Smooth muscle cell (in vitro differentiated cells): Measurements from ENCODE around the gene IL36A. TPM values are rescaled to one million over a fixed set of nuclear protein-coding genes. Genes with fewer than 3 reads are reported as not detected.

Experiments used
- DNase-seq: peaks from one replicate; lab custom pipeline; 2025; ENCODE audit not compliant: unreplicated experiment; lab: John Stamatoyannopoulos, UW
- H2AFZ ChIP-seq: fragments of 200-600 bp; sonication (generic); 2 replicates; pipeline ENCODE4 v1.6.0; 2016; ENCODE audit warnings: antibody characterized with exemption, low read depth, mild to moderate bottlenecking
- H3F3A ChIP-seq: fragments of 200-600 bp; sonication (generic); 2 replicates; pipeline ENCODE4 v1.6.0; 2017; ENCODE audit warnings: antibody characterized with exemption, low read depth
- H3K27ac ChIP-seq: fragments of 200-600 bp; sonication (generic); 2 replicates; pipeline ENCODE4 v1.5.1; 2016; ENCODE audit warnings: low read depth, mild to moderate bottlenecking
- H3K27me3 ChIP-seq: fragments of 200-600 bp; sonication (generic); 2 replicates; pipeline ENCODE4 v1.6.1; 2016; ENCODE audit warnings: low read depth, mild to moderate bottlenecking
- H3K36me3 ChIP-seq: fragments of 200-600 bp; sonication (generic); 2 replicates; pipeline ENCODE4 v1.5.1; 2016; ENCODE audit warnings: low read depth
- H3K4me1 ChIP-seq: fragments of 200-600 bp; sonication (generic); 2 replicates; pipeline ENCODE4 v1.5.1; 2016; ENCODE audit warnings: low read depth
- H3K4me2 ChIP-seq: fragments of 200-600 bp; sonication (generic); 2 replicates; pipeline ENCODE4 v1.6.0; 2016; ENCODE audit warnings: mild to moderate bottlenecking
- H3K4me3 ChIP-seq: fragments of 200-600 bp; sonication (generic); 2 replicates; pipeline ENCODE4 v1.5.1; 2016; ENCODE audit warnings: mild to moderate bottlenecking
- H3K79me2 ChIP-seq: fragments of 200-600 bp; sonication (generic); 2 replicates; pipeline ENCODE4 v1.6.0; 2016; ENCODE audit warnings: low read depth, mild to moderate bottlenecking
- H3K9ac ChIP-seq: fragments of 200-600 bp; sonication (generic); 2 replicates; pipeline ENCODE4 v1.6.0; 2016; ENCODE audit warnings: low read depth
- H3K9me3 ChIP-seq: fragments of 200-600 bp; sonication (generic); replicated peaks from 2 replicates; pipeline ENCODE4 v1.5.1; 2016; ENCODE audit warnings: low read depth
- H4K20me1 ChIP-seq: fragments of 200-600 bp; sonication (generic); 2 replicates; pipeline ENCODE4 v1.6.0; 2016; ENCODE audit warnings: low read depth
- WGBS: methylation state at CpG from one replicate; pipeline ENCODE4 v1.1.7; 2016; ENCODE audit warnings: low lambda C conversion rate; 5-methylcytosine and 5-hydroxymethylcytosine counted together
- polyA plus RNA-seq: library from polyadenylated mRNA; unstranded; fragments of >200 nt; fragmentation: Nextera tagmentation; extraction: Ambion mirVana; gene quantifications from 2 replicates; pipeline ENCODE4 v1.2.1, GENCODE V29; 2016
- total RNA-seq: library from RNA; depleted of rRNA; stranded (reverse); fragments of >200 nt; gene quantifications from 2 replicates; pipeline ENCODE4 v1.2.3, GENCODE V29; 2014
- TF ChIP-seq, protein P1 (sequence below): fragments of 200-600 bp; sonication (generic); IDR thresholded peaks from 2 replicates; pipeline ENCODE4 v1.5.1; 2017; ENCODE audit warnings: borderline replicate concordance, mild to moderate bottlenecking, antibody characterized with exemption; ENCODE audit not compliant: insufficient read depth, poor library complexity, severe bottlenecking

IL36A gene
- total and polyA plus RNA-seq, 2 experiments from 2014 or later = not detected

DNA sequence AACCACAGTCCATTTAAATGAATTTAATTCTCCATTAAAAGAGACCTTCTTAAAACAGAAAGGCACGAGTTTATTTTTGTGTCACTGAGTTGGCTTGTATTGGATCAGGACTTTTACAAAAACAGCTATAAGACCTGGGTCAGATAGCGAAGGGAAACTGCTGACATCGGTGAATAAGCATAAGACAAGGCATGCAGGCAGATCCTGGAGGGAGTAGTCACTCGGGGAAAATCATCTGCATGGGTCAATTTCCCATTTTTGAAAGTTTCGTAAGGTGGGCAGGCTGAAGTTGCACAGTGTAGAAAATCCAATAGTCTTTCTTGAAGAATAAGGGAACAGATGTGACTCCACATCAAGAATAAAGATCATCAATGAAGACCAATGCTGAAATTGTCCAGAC is 34.5 kb downstream of the IL36A start:
- Histone ChIP-seq H3K9me3 (no peaks in the 10 kb centered on the region), H3K4me3 (no peak overlapping the region), H3K27ac (no peak overlapping the region), H3K79me2 (no peaks in the 10 kb centered on the region), H3K4me1 (no peaks in the 10 kb centered on the region), H3K27me3 (peaks cover 23% of the 10 kb centered on the region), H3K36me3 (no peaks in the 10 kb centered on the region), H2AFZ (no peak overlapping the region), H4K20me1 (no peaks in the 10 kb centered on the region), H3F3A (no peaks in the 10 kb centered on the region), H3K9ac (no peak overlapping the region), H3K4me2 (no peak overlapping the region)
- DNase-seq = no peak
- 41% methylated on average over 5 of the region's 5 CpGs for WGBS
- TF ChIP-seq, protein P1, sequence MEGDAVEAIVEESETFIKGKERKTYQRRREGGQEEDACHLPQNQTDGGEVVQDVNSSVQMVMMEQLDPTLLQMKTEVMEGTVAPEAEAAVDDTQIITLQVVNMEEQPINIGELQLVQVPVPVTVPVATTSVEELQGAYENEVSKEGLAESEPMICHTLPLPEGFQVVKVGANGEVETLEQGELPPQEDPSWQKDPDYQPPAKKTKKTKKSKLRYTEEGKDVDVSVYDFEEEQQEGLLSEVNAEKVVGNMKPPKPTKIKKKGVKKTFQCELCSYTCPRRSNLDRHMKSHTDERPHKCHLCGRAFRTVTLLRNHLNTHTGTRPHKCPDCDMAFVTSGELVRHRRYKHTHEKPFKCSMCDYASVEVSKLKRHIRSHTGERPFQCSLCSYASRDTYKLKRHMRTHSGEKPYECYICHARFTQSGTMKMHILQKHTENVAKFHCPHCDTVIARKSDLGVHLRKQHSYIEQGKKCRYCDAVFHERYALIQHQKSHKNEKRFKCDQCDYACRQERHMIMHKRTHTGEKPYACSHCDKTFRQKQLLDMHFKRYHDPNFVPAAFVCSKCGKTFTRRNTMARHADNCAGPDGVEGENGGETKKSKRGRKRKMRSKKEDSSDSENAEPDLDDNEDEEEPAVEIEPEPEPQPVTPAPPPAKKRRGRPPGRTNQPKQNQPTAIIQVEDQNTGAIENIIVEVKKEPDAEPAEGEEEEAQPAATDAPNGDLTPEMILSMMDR = no peak

DNA sequence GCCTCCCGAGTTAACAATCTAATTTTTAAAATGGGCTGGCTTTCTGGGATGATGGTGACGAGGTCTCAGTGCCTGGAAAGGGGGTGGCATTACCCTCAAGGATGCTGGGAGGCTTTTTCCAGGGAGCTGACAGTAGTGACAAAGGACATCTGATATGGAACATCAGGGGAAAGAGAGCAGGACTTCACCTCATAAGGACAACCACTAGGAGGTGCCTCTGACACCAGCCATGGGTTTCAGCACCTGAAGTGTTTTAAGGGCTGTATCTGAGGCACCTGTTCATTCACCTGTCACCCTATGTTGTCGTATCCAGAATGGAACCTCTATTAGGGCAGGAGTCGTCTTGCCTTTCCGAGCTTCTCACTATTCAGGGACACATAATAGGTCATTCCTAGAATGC is 36.6 kb downstream of the IL36A start:
- Histone ChIP-seq H4K20me1 (no peaks in the 10 kb centered on the region), H3K4me3 (no peak overlapping the region), H3K4me2 (no peak overlapping the region), H3K36me3 (no peaks in the 10 kb centered on the region), H3K27ac (no peak overlapping the region), H3K79me2 (no peaks in the 10 kb centered on the region), H3K9ac (no peak overlapping the region), H2AFZ (no peak overlapping the region), H3K27me3 (peaks cover 23% of the 10 kb centered on the region), H3F3A (no peaks in the 10 kb centered on the region), H3K9me3 (no peaks in the 10 kb centered on the region), H3K4me1 (no peaks in the 10 kb centered on the region)
- TF ChIP-seq, protein P1 = peak; percentile 4
- WGBS = 52% methylated on average over 5 of the region's 5 CpGs
- no peak for DNase-seq

DNA sequence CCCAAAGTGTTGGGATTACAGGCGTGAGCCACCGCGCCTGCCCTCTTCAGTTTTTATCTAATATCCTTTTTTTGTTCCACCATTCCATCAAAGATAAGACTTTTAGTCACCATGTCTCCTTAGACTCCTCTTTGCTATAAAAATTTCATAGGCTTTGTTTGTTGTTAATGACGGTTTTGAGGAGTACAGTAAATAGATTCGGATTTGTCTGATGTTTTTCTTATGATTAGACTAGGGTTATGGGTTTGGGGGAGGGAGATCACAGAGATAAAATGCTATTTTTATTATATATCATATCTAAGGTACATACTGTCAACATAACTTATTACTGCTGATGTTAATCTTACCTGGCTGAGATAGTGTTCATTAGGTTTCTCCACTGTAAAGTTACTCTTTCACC is 41.2 kb downstream of the IL36A start:
- Histone ChIP-seq H3K36me3 (no peaks in the 10 kb centered on the region), H3K9ac (no peak overlapping the region), H4K20me1 (no peaks in the 10 kb centered on the region), H3K4me3 (no peak overlapping the region), H3K4me1 (no peaks in the 10 kb centered on the region), H3K27me3 (peaks cover 10% of the 10 kb centered on the region), H3F3A (no peaks in the 10 kb centered on the region), H3K4me2 (no peak overlapping the region), H3K9me3 (no peaks in the 10 kb centered on the region), H3K79me2 (no peaks in the 10 kb centered on the region), H3K27ac (no peak overlapping the region), H2AFZ (no peak overlapping the region)
- DNase-seq = no peak
- TF ChIP-seq, protein P1 = no peak
- 70% methylated on average over 5 of the region's 5 CpGs for WGBS
